DMS114 treated with DMSO at 0.1 percent for 48 hours (cell line): ENCODE data around the gene OR2T2.
"Not testable (repeated sequence)": the region's sequence is repeated elsewhere in the genome, so short reads cannot be mapped to it uniquely, and the experiment has no call there.

Experiments used
- DNase-seq: peaks from one replicate; lab custom pipeline; 2025; ENCODE audit not compliant: unreplicated experiment; lab: John Stamatoyannopoulos, UW

The OR2T2 gene

GRCh38 chr1:248449821-248450465 is 4.5 kb downstream of the OR2T2 start:
- DNase-seq = not testable (repeated sequence)

- not testable (repeated sequence) for DNase-seq
Measured at GRCh38 chr1:248450466-248451145, 5.2 kb downstream of the OR2T2 start.

GRCh38 chr1:248453619-248454018 is 8.2 kb downstream of the OR2T2 start:
- not testable (repeated sequence) for DNase-seq

GRCh38 chr1:248455045-248455444 is 9.6 kb downstream of the OR2T2 start:
- not testable (repeated sequence) for DNase-seq

GRCh38 chr1:248456635-248457034 is 11.2 kb downstream of the OR2T2 start:
- DNase-seq = not testable (repeated sequence)

GRCh38 chr1:248459117-248459516 is 13.7 kb downstream of the OR2T2 start:
- DNase-seq = not testable (repeated sequence)

- DNase-seq = no peak
Measured at GRCh38 chr1:248471154-248471553, 25.7 kb downstream of the OR2T2 start.

GRCh38 chr1:248472111-248472510 is 26.7 kb downstream of the OR2T2 start:
- DNase-seq = not testable (repeated sequence)

- not testable (repeated sequence) for DNase-seq
Measured at GRCh38 chr1:248473051-248473450, 27.6 kb downstream of the OR2T2 start, which contains the start of gene OR2T3. Gene OR2T3, plus strand, starts transcription at chr1:248473351. Its CDS starts 0 bp downstream, at chr1:248473351.

GRCh38 chr1:248475660-248476059 is 30.2 kb downstream of the OR2T2 start:
- DNase-seq = not testable (repeated sequence)

GRCh38 chr1:248481686-248482579 is 36.5 kb downstream of the OR2T2 start:
- not testable (repeated sequence) for DNase-seq

GRCh38 chr1:248488289-248488688 is 42.9 kb downstream of the OR2T2 start, which contains the start of gene OR2T5:
Gene OR2T5, plus strand, starts transcription at chr1:248488589. Its CDS starts 0 bp downstream, at chr1:248488589.
- DNase-seq = not testable (repeated sequence)

GRCh38 chr1:248496661-248497060 is 51.2 kb downstream of the OR2T2 start:
- DNase-seq = not testable (repeated sequence)

GRCh38 chr1:248500305-248501035 is 55.0 kb downstream of the OR2T2 start:
- DNase-seq = not testable (repeated sequence)
